OCI-LY7 (cell line): Measurements from ENCODE around the gene ACOXL. TPM values are rescaled to one million over a fixed set of nuclear protein-coding genes. Genes with fewer than 3 reads are reported as not detected.

Experiments used
- BruUV-seq: library from RNA; stranded (reverse); fragments of 400-500 nt; replicated peaks from 2 replicates; lab custom pipeline; 2021; lab: Mats Ljungman, UMichigan
- CTCF ChIA-PET: fragments of 300-600 bp; sonication (Branson Sonifier 250); formaldehyde crosslinking; loops from one replicate; lab custom pipeline; 2022; ENCODE audit warnings: antibody characterized with exemption; ENCODE audit not compliant: unreplicated experiment; lab: Charles Lee
- POLR2A ChIA-PET: fragments of 300-600 bp; sonication (Branson Sonifier 250); formaldehyde crosslinking; loops from one replicate; lab custom pipeline; 2022; ENCODE audit warnings: antibody characterized with exemption; lab: Charles Lee
- DNase-seq: peaks from one replicate; pipeline ENCODE4 v3.0.0-alpha.2; 2015; ENCODE audit warnings: low spot score
- H2AFZ ChIP-seq: fragments of 200-600 bp; sonication (generic), shearing (Covaris generic); 2 replicates; pipeline ENCODE4 v1.6.1; 2014; ENCODE audit warnings: mild to moderate bottlenecking, antibody characterized with exemption, low read length, moderate library complexity
- H3K27ac ChIP-seq: fragments of 200-600 bp; sonication (generic); 2 replicates; pipeline ENCODE4 v1.5.1; 2014; ENCODE audit warnings: mixed run types, low read depth, mild to moderate bottlenecking, moderate library complexity, low read length, inconsistent platforms; ENCODE audit not compliant: poor library complexity, severe bottlenecking
- H3K36me3 ChIP-seq: fragments of 200-600 bp; sonication (generic); 2 replicates; pipeline ENCODE4 v1.6.1; 2014; ENCODE audit warnings: mild to moderate bottlenecking, antibody characterized with exemption, low read length, moderate library complexity, mixed read lengths; ENCODE audit not compliant: insufficient read depth
- H3K4me1 ChIP-seq: fragments of 200-600 bp; sonication (generic); 2 replicates; pipeline ENCODE4 v1.5.1; 2014; ENCODE audit warnings: mild to moderate bottlenecking, low read length; ENCODE audit not compliant: insufficient read depth, poor library complexity, severe bottlenecking
- H3K4me2 ChIP-seq: fragments of 200-600 bp; sonication (generic); 2 replicates; pipeline ENCODE4 v1.6.1; 2014; ENCODE audit warnings: mild to moderate bottlenecking, low read length
- H3K4me3 ChIP-seq: fragments of 200-600 bp; sonication (generic); 2 replicates; pipeline ENCODE4 v1.5.1; 2014; ENCODE audit warnings: mild to moderate bottlenecking, low read depth, low read length; ENCODE audit not compliant: poor library complexity, severe bottlenecking
- H3K79me2 ChIP-seq: fragments of 200-600 bp; sonication (generic); 2 replicates; pipeline ENCODE4 v1.6.1; 2016; ENCODE audit warnings: low read depth, mild to moderate bottlenecking, low read length, moderate library complexity, mixed read lengths; ENCODE audit not compliant: insufficient read depth
- H3K9me2 ChIP-seq: fragments of 200-600 bp; sonication (generic); 2 replicates; pipeline ENCODE4 v1.6.1; 2016; ENCODE audit warnings: mild to moderate bottlenecking, low read length, mixed read lengths; ENCODE audit not compliant: insufficient read depth
- H3K9me3 ChIP-seq: fragments of 200-600 bp; sonication (generic); 2 replicates; pipeline ENCODE4 v1.6.1; 2014; ENCODE audit warnings: mild to moderate bottlenecking, mixed run types, low read length, mixed read lengths
- H4K20me1 ChIP-seq: fragments of 200-600 bp; sonication (generic); 2 replicates; pipeline ENCODE4 v1.6.1; 2014; ENCODE audit warnings: mild to moderate bottlenecking, antibody characterized with exemption, low read length, moderate library complexity, mixed read lengths; ENCODE audit not compliant: insufficient read depth
- EZH2phosphoT487 ChIP-seq: fragments of 200-600 bp; sonication (generic); IDR thresholded peaks from 2 replicates; pipeline ENCODE4 v1.6.1; 2018; ENCODE audit warnings: low read depth, borderline replicate concordance, mild to moderate bottlenecking, mixed run types, antibody characterized with exemption, low read length, moderate library complexity, mixed read lengths
- intact Hi-C: fragments of 100-400 bp; cut with micrococcal nuclease; formaldehyde crosslinking; loops from one replicate; pipeline ENCODE4 v1.10.0; 2022; ENCODE audit not compliant: unreplicated experiment
- total RNA-seq, 2 experiments: library from RNA; depleted of rRNA in 1 of 2; stranded (reverse); fragments of >200 nt in 1 of 2; shearing (Covaris generic) in 1 of 2; gene quantifications; 2 replicates each; pipeline ENCODE4 v1.2.3, GENCODE V29; 2014 to 2022
- TF ChIP-seq, protein P1 (sequence below): fragments of 200-600 bp; sonication (generic); conservative IDR thresholded peaks from 2 replicates; pipeline ENCODE4 v1.5.1; 2014; ENCODE audit warnings: mild to moderate bottlenecking, antibody characterized with exemption, low read length, moderate library complexity, mixed read lengths

Gene ACOXL
- total RNA-seq, 2 experiments from 2014 or later, result 1.4 TPM; not detected in 1

- no TSS peak for BruUV-seq
- Histone ChIP-seq H3K79me2 (no peaks in the 10 kb centered on the region), H4K20me1 (no peaks in the 10 kb centered on the region), H3K9me2 (no peaks in the 10 kb centered on the region), H3K27ac (no peak overlapping the region), H3K36me3 (no peaks in the 10 kb centered on the region), H3K9me3 (peaks cover 17% of the 10 kb centered on the region; the same call in 1 of the 2 replicates), H3K4me1 (no peaks in the 10 kb centered on the region), H3K4me3 (no peak overlapping the region), H3K4me2 (no peak overlapping the region), H2AFZ (no peak overlapping the region)
- CTCF ChIA-PET, result no interaction called here
- intact Hi-C loops, result no loop called here
- no peak for DNase-seq
- POLR2A ChIA-PET, result no interaction called here
- no peak for TF ChIP-seq EZH2phosphoT487
- TF ChIP-seq, protein P1, sequence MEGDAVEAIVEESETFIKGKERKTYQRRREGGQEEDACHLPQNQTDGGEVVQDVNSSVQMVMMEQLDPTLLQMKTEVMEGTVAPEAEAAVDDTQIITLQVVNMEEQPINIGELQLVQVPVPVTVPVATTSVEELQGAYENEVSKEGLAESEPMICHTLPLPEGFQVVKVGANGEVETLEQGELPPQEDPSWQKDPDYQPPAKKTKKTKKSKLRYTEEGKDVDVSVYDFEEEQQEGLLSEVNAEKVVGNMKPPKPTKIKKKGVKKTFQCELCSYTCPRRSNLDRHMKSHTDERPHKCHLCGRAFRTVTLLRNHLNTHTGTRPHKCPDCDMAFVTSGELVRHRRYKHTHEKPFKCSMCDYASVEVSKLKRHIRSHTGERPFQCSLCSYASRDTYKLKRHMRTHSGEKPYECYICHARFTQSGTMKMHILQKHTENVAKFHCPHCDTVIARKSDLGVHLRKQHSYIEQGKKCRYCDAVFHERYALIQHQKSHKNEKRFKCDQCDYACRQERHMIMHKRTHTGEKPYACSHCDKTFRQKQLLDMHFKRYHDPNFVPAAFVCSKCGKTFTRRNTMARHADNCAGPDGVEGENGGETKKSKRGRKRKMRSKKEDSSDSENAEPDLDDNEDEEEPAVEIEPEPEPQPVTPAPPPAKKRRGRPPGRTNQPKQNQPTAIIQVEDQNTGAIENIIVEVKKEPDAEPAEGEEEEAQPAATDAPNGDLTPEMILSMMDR, result no peak
Measured at GRCh38 chr2:110906613-110907298, 174.4 kb downstream of the ACOXL start.

- POLR2A ChIA-PET, result no interaction called here
- no TSS peak for BruUV-seq
Measured at GRCh38 chr2:110909501-110909900, 177.1 kb downstream of the ACOXL start.

DNA sequence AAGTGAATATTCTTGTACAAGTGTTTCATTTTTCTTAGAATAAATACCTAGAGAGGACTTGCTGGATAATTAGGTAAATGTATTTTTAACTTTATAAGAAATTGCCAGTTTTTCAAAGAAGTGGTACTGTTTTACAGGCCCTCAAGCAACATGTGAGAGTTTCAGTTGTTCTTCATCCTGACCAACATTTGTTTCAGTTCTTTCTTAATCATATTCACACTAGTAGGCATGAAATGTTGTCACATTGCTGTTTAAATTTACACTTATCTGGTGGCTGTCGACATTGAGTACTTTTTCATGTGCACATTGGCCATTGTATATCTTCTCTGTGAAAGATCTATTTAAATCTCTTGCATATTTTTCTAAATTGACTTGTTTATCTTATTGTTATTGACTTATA lies 178.1 kb downstream of the ACOXL start:
- BruUV-seq, result no TSS peak
- no peaks in the 10 kb centered on the region for H3K4me1 ChIP-seq
- intact Hi-C loops, result no loop called here

More at GRCh38 chr2:110909501-110909900, 177.1 kb downstream of the ACOXL start:
- Histone ChIP-seq H3K9me3 (peaks cover 22% of the 10 kb centered on the region; the same call in 1 of the 2 replicates), H3K4me2 (no peak overlapping the region), H3K79me2 (no peaks in the 10 kb centered on the region), H3K36me3 (no peaks in the 10 kb centered on the region), H4K20me1 (no peaks in the 10 kb centered on the region), H2AFZ (no peak overlapping the region), H3K4me1 (no peaks in the 10 kb centered on the region), H3K9me2 (no peaks in the 10 kb centered on the region), H3K27ac (no peak overlapping the region), H3K4me3 (no peak overlapping the region)
- intact Hi-C loops, result no loop called here
- CTCF ChIA-PET, result no interaction called here
- no peak for DNase-seq
- TF ChIP-seq, protein P1, result no peak
- TF ChIP-seq EZH2phosphoT487, result no peak

More for the DNA sequence above, 178.1 kb downstream of the ACOXL start:
- H3K9me2 ChIP-seq, result no peaks in the 10 kb centered on the region
- no peak for TF ChIP-seq EZH2phosphoT487
- TF ChIP-seq, protein P1, result no peak
- H3K4me2 ChIP-seq, result no peak overlapping the region
- no peaks in the 10 kb centered on the region for H3K79me2 ChIP-seq
- POLR2A ChIA-PET, result no interaction called here
- H3K9me3 ChIP-seq, result peaks cover 22% of the 10 kb centered on the region; the same call in 1 of the 2 replicates
- H3K4me3 ChIP-seq, result no peak overlapping the region
- no peak overlapping the region for H2AFZ ChIP-seq
- no peaks in the 10 kb centered on the region for H3K36me3 ChIP-seq
- CTCF ChIA-PET, result no interaction called here
- no peak overlapping the region for H3K27ac ChIP-seq
- no peaks in the 10 kb centered on the region for H4K20me1 ChIP-seq
- DNase-seq, result no peak
